HG02588 (cell line): ENCODE results near the gene LRP4.

ENCODE experiments used
- ATAC-seq: cut with Tn5 transposase; IDR thresholded peaks from one replicate; pipeline ENCODE4 v1.9.1; 2021; ENCODE audit warnings: mild to moderate bottlenecking, moderate library complexity; ENCODE audit not compliant: unreplicated experiment

Gene LRP4

DNA sequence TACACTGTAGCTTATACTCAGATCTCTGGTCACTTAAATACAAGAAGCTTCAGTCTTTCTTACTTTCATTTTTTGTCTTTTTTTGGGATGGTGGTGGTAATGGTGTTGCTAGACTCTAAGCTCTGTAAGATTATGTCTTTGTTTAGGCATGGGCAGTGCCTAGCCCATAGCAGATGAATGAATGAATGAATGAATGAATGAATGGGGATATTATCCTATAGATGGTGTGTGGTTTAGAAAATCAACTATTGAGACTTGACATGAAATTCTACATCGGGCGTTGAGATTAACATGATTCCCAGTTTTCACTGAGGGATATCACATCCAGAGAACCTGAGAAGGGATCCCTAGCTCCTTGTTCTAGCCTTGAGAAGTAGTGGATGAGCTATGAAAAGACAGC lies 62.5 kb downstream of the LRP4 start:
- no peak for ATAC-seq

DNA sequence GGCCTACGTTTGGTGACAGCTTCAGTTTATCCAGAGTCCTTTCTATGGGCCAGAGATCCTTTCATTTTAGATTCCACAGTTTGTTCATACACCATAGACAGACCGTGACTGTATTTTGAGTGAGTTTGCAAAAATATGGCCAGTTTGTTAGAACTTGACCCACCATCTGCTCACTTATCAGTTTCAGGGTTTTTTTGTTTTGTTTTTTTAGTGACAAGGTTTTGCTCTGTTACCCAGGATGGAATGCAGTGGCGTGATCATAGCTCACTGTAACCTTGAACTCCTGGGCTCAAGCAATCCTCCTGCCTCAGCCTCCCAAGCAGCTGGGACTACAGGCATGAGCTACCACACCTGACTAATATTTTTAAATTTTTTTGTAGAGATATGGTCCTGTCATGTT lies 63.2 kb downstream of the LRP4 start:
- ATAC-seq, result no peak

DNA sequence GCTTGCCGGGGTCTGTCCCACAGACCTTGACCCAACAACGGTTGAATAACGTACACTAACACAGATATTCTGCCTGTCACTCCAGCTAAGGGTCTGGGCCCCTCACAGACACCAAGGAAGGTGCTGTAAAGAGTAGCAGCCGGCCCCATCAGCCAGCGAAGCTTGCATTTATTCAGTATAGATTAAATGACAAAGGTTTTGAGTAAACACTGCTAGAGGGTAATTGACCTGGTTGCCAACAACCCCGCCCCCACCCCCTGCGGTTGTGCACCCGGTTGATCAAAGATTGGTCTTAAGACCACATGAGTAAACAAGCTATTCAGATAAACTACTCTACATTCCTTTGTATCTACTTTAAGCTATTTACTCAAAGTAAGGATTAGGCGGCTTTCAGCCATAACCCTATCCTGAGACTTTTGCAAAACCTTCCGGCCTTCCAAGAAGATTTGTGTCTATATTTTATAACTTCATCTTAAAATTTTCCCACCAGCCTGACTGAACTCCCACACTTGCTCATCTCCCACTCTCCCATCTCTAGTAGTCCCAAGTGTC lies 67.4 kb downstream of the LRP4 start:
- no peak for ATAC-seq

DNA sequence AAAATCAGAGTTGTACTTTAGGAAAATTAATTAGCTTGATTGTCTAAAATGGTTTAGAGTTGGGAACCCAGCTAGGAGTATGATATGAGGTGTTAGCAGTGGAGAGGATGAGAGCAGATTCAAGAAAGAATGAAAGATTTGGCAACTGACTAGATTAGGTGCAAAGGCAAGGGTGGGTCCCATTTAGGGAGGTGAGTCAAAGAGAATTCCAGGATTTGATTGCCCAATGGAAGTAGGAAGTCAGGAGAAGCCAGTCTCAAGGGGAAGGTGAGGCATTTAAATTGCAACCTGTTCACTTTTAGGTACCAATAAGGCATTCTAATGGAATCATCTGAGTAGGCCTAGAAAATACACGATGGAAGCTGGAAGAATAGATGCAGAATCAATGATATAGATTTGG lies 68.7 kb downstream of the LRP4 start:
- ATAC-seq, result no peak

DNA sequence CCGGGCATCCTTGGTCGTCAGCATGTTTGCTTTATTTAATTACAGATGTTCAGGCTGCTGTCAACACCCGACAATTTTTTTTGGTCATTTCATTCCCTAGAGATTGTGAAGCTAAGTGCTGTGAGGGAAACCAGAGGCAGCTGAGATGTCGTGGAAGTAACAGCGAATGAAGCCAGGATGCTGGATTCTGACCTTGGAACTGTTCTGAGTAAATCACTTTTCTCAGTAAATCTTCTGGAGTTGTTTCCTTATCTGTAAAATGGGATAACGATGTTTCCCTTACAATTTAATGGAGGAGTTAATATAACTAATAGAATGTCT lies 71.9 kb downstream of the LRP4 start:
- ATAC-seq, result peak; percentile 3

DNA sequence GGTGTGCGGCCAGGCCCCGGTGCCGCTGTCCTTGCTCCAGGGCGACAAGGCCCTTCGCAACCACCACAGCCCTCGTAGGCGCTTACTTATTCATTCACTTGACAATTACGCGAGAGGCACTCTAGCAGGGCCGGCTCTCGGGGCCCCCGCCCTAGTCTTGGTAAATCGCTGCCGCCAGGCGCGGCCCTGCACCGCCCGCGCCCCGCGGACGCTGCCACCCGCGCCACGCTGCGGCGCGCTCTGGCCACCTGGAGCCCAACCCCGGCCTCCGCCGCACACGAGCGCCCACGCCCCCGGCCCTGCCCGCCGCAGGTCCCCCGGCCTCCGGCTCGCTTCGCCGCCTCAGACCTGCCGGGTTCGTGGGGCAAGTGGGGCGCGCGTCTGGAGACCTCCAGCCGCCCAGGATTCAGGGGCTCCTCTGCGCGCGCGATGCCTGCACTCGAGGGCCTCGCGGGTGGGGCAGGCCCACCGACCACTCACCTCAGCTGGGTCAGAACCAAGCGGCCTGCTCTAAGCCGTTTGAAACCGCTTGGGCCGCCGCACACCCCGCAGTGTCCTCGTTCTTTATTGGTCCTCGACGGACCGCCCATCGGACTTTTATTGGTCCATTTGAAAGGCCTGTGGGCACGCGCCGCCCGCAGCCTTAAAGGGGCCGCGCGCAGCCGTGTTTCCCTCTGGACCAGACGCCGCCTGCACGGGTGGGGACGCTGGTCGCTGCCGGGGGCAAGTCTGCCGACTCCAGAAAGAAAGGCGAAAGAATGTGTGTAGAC lies 72.4 kb downstream of the LRP4 start, which contains the start of gene CKAP5:
TSS of gene CKAP5 (minus strand) at position 541 of the 770 bp plus-strand sequence. CDS start 25,049 bp downstream, outside the sequence.
- ATAC-seq, result peak; percentile 95

DNA sequence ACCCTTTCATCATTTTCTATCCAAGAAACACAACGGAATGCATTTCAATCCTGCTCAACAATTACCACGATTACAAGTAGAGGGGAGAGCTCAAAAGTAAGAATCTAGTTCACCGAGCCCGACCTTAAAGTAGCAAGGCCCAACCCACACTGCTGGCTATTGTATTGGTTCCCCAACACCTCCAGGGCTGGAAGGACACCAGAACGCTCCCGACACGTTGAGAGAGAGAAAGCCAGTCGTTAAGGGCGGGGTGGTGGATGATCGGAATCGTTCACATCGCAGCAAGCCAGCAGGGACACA lies 73.0 kb downstream of the LRP4 start:
- no peak for ATAC-seq

DNA sequence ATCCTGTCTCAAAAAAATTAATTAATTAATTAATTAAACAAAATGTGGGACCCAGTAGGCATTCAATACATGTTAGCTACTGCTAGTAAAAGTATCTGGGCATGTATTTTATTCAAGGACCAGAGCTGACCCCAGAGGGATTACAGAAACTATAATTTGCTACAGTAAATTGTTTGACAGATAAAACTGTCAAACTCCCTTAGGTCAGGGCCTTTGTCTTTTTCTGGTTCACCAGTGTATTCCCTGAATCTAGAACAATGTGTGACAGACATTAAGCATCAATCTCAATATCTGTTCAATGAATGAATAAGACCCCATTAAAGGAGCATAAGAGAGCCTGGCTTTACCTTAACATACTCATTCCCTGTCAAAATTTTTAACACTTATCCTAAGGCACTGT lies 78.2 kb downstream of the LRP4 start:
- no peak for ATAC-seq

DNA sequence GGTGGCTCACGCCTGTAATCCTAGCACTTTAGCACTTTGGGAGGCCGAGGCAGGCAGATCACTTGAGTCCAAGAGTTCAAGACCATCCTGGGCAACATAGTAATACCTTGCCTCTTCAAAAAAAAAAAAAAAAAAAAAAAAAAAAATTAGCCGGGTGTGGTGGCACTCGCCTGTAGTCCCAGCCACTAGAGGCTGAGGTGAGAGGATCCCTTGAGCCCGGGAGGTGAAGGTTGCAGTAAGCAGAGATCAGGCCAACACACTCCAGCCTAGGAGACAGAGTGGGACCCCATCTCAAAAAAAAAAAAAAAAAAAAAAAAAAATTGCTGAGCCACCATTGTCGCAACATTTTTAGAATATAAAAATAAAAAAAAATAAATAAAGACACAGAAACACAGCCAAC lies 79.8 kb downstream of the LRP4 start:
- ATAC-seq, result no peak

DNA sequence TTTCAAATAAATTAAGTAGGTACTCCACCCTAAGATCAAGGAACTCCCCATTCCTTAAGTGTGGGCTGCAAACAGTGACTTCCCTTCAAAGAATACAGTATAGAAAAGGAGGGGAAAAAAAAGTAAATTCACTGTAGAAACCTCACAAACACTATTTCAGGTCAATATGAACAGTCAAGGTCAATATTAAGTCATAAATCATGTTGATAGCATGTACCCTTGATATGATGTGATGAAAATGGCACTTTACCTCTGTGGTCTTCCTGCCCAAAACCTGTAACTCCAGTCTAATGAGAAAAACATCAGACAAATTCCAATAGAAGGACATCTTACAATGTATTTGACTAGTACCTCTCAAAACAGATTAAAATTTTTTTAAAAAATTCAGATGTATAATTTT lies 80.5 kb downstream of the LRP4 start:
- no peak for ATAC-seq

DNA sequence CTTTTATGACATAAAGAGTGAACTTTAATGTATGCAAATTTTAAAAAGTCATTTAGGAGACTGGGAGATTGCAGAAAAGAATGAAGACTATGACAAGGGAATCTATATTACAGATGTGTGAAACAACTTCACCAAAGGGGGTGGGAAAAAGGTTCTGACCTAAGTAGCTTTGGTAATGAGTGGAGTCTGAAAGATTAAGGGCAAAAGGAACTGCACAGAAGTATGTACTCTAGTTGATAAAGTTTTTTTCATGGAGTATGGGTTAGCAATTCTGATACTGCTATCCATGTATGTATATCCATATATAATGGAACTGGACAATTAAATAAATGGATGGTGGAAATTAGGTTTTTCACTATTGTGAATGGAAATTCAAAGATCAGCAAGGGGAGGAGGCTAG lies 81.5 kb downstream of the LRP4 start:
- no peak for ATAC-seq

DNA sequence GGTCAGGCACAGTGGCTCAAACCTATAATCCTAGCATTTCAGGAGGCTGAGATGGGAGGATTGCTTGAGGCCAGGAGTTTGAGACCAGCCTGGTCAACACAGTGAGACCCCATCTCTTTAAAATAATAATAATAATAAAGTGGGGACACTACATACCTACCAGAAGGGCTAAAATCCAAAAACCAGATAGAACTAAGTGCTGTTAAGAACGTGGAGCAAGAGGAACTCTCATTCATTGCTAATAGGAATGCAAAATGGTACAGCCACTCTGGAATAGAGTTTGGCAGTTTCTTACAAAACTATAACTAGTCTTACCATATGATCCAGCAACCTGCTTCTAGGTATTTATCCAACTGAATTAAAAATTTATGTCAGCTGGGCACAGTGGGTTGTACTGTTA lies 81.9 kb downstream of the LRP4 start:
- no peak for ATAC-seq

DNA sequence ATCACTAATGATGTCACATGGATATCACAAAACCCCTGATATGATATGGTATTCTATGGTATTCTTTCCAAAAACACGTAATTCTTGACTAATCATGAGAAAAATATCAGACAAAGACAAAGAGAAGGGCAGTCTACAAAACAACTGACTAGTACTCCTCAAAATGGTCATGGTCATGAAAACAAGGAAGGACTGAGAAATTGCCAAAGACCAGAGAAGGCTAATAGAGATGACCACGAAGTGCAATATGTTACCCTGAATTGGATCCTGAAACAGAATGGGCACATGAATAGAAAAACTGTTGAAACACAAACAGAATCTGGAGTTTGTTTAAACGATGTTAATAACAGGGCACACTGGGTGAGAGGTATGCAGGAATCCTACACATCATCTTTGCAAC lies 82.5 kb downstream of the LRP4 start:
- no peak for ATAC-seq

DNA sequence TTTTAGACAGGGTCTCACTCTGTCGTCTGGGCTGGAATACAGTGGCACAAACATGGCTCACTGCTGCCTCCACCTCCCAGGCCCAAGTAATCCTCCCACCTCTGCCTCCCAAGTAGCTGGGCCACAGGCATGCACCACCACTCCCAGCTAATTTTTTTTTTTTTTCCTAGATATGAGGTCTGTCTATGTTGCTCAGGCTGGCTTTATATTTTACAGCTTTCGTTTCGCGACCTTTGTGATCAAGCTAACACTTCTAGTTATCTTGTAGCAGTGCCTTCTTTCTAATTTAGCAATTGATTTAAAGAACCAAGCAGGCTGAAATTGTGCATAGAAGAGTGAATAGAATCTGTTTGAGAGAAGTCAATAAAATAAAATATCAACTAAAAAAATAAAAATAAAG lies 83.5 kb downstream of the LRP4 start:
- ATAC-seq, result no peak

DNA sequence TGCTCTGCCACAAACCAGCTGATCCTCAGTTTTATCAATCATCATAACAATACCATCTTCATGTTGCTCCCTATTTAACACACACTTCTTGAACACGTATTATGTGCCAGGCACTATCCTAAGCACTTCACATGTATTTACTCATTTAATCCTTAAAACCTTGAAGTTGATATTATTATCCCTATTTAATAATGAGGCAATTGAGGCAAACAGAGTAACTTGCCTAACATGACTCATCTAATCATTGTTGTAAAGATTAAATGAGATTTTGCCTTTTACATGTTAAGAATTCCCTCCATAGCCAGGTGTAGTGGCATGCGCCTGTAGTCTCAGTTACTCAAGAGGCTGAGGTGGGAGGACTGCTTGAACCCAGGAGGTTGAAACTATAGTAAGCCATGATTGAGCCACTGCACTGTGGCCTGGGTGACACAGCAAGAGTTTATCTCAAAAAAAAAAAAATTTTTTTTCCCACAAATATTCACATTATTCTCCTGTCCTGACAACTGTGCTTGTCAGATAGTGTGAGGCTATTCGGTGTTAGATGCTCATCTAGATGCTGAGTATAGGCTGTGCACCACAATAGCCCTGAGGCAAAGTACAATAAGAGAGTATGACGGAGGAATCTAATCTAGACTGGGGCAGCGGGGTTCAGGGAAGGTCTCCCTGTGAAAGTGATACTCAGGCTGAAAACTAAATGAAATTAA lies 85.7 kb downstream of the LRP4 start:
- no peak for ATAC-seq

DNA sequence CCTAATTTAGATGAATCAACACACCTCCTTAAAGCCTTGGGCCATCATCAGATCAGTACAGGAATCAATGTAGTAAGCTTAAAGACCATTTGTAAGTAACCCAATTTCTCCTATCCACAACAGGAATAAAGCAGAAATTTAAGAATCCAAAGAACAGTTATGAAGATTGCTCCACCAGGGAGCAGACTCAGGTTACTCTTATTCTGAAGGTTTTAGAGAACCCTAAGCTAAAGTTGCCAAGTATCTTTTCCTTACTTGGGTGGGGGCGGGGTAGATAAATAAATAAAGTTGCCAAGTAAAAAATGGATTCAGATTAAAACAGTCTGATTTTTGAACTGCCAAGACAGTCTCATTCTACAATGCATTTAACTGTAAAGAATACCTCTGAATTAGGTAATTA lies 90.4 kb downstream of the LRP4 start:
- no peak for ATAC-seq

DNA sequence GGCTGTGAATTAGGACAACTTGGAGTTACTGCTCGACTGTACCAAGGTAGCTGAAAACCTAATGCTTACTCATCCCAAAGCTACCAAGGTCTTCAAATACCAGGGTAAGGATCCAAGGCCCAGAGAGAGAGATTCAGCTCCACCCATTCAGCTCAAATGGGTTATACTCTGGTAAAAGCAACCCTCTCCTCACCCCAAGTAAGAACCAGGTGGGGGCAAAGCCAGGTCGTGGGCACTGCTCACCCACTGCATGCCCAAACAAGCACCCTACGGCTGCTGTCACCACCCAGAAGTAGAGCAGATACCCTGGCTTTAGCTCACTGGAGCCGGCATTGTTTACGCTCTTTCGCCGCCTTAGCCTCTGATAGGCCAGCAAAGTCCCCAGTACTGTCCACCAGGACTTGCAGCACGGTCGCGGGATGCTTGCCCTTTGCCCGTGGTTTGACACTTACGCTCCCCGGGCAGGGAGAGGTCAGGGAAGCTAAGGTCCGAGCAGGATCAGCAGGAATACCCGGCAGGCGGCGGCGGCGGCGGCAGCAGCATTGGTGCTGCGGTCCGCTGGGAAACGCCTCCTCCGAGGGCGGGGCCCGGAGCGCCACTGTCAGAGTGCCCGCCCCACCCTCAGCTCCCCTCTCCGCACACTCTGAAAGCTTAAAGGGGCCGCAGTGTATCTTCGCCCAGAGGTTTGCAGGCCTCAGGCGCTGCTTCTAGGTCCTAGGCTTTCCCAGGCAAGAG lies 91.9 kb downstream of the LRP4 start:
- ATAC-seq, result peak; percentile 96

DNA sequence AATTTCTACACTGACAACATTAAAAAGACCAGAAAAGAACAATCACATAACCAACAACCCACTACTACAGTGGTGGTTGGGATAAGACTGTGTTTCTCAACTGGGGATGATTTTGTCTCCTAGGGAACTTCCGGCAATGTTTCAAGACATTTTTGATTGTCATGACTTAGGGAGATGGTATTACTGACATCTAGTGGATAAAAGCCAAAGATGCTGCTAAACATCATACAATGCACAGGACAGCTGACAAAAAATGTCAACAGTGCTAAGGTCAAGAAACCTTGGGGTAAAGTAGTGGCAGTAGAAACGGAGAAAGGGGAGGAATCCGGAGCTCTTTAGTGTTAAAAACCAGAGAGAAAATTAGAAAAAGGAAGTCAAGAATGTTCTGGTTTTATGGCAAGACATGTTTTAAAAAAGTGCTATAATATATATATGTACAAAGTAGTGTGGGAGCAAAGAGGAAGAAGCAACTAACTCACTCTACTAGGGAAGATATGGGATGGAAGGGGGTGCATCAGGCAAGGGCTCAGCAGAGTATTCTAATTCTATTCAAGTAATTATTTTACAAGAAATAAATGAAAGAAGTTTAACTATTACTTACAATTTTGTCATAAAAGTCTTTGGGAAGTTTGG lies 109.4 kb downstream of the LRP4 start:
- no peak for ATAC-seq
